AG08395 (cell line): ENCODE results near the gene TMEM178A.
"Not testable (repeated sequence)": the region's sequence is repeated elsewhere in the genome, so short reads cannot be mapped to it uniquely, and the experiment has no call there.

Experiments used
- DNase-seq: peaks from one replicate; pipeline ENCODE4 v3.0.0; 2012; ENCODE audit warnings: mixed read lengths, low spot score

Gene TMEM178A

GRCh38 chr2:39665811-39666490, at the start of gene TMEM178A:
TSS of gene TMEM178A (plus strand) at chr2:39665917. CDS start at chr2:39665975, 58 bp downstream.
- DNase-seq, result peak; percentile 17

- no peak for DNase-seq
These were observed 47.5 kb upstream of the TMEM178A start for GRCh38 chr2:39618236-39618635.

- DNase-seq, result no peak
These were observed 47.0 kb upstream of the TMEM178A start for GRCh38 chr2:39618736-39619135.

- peak; percentile 72 for DNase-seq
These were observed 45.6 kb upstream of the TMEM178A start for GRCh38 chr2:39620067-39620466.

- DNase-seq, result no peak
These were observed 44.1 kb upstream of the TMEM178A start for GRCh38 chr2:39621596-39621995.

GRCh38 chr2:39622860-39623259, 42.9 kb upstream of the TMEM178A start:
- DNase-seq, result no peak

GRCh38 chr2:39623917-39624316, 41.8 kb upstream of the TMEM178A start:
- DNase-seq, result no peak

GRCh38 chr2:39625193-39625926, 40.4 kb upstream of the TMEM178A start:
- no peak for DNase-seq

- DNase-seq, result no peak
These were observed 39.8 kb upstream of the TMEM178A start for GRCh38 chr2:39625927-39626270.

- DNase-seq, result not testable (repeated sequence)
These were observed 37.4 kb upstream of the TMEM178A start for GRCh38 chr2:39628346-39628745.

GRCh38 chr2:39629646-39630045, 36.1 kb upstream of the TMEM178A start:
- DNase-seq, result no peak

GRCh38 chr2:39631256-39631655, 34.5 kb upstream of the TMEM178A start:
- peak; percentile 5 for DNase-seq

- DNase-seq, result peak; percentile 92
These were observed 34.0 kb upstream of the TMEM178A start for GRCh38 chr2:39631718-39632117.

- peak; percentile 86 for DNase-seq
These were observed 32.8 kb upstream of the TMEM178A start for GRCh38 chr2:39632876-39633275.

GRCh38 chr2:39636306-39636705, 29.4 kb upstream of the TMEM178A start:
- DNase-seq, result no peak

GRCh38 chr2:39638581-39638980, 27.1 kb upstream of the TMEM178A start:
- no peak for DNase-seq

- DNase-seq, result no peak
These were observed 25.6 kb upstream of the TMEM178A start for GRCh38 chr2:39640107-39640506.

GRCh38 chr2:39640681-39641080, 25.0 kb upstream of the TMEM178A start:
- no peak for DNase-seq

GRCh38 chr2:39641635-39642034, 24.1 kb upstream of the TMEM178A start:
- no peak for DNase-seq

GRCh38 chr2:39642051-39642718, 23.5 kb upstream of the TMEM178A start:
- peak; percentile 84 for DNase-seq

- no peak for DNase-seq
These were observed 19.9 kb upstream of the TMEM178A start for GRCh38 chr2:39645826-39646225.

- no peak for DNase-seq
These were observed 19.4 kb upstream of the TMEM178A start for GRCh38 chr2:39646267-39646666.

- no peak for DNase-seq
These were observed 18.5 kb upstream of the TMEM178A start for GRCh38 chr2:39647104-39647765.
